NCI-H1092 treated with DMSO at 0.1 percent for 48 hours (cell line): ENCODE data around the gene DDX39B.
"Not testable (repeated sequence)": the region's sequence is repeated elsewhere in the genome, so short reads cannot be mapped to it uniquely, and the experiment has no call there.

Experiments used
- DNase-seq: peaks from one replicate; lab custom pipeline; 2025; lab: John Stamatoyannopoulos, UW

Gene DDX39B

DNA sequence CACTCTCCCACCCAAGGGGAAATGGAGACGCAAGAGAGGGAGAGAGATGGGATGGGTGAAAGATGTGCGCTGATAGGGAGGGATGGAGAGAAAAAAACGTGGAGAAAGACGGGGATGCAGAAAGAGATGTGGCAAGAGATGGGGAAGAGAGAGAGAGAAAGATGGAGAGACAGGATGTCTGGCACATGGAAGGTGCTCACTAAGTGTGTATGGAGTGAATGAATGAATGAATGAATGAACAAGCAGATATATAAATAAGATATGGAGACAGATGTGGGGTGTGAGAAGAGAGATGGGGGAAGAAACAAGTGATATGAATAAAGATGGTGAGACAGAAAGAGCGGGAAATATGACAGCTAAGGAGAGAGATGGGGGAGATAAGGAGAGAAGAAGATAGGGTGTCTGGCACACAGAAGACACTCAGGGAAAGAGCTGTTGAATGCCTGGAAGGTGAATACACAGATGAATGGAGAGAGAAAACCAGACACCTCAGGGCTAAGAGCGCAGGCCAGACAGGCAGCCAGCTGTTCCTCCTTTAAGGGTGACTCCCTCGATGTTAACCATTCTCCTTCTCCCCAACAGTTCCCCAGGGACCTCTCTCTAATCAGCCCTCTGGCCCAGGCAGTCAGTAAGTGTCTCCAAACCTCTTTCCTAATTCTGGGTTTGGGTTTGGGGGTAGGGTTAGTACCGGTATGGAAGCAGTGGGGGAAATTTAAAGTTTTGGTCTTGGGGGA, 34.3 kb upstream of the DDX39B start:
- no peak for DNase-seq

DNA sequence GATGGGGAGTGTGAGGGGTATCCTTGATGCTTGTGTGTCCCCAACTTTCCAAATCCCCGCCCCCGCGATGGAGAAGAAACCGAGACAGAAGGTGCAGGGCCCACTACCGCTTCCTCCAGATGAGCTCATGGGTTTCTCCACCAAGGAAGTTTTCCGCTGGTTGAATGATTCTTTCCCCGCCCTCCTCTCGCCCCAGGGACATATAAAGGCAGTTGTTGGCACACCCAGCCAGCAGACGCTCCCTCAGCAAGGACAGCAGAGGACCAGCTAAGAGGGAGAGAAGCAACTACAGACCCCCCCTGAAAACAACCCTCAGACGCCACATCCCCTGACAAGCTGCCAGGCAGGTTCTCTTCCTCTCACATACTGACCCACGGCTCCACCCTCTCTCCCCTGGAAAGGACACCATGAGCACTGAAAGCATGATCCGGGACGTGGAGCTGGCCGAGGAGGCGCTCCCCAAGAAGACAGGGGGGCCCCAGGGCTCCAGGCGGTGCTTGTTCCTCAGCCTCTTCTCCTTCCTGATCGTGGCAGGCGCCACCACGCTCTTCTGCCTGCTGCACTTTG, 33.6 kb upstream of the DDX39B start, which contains the start of gene TNF:
TNF (plus strand) TSS at position 231 of the 567 bp plus-strand sequence; CDS start at position 408, 177 bp downstream.
- DNase-seq: no peak

DNA sequence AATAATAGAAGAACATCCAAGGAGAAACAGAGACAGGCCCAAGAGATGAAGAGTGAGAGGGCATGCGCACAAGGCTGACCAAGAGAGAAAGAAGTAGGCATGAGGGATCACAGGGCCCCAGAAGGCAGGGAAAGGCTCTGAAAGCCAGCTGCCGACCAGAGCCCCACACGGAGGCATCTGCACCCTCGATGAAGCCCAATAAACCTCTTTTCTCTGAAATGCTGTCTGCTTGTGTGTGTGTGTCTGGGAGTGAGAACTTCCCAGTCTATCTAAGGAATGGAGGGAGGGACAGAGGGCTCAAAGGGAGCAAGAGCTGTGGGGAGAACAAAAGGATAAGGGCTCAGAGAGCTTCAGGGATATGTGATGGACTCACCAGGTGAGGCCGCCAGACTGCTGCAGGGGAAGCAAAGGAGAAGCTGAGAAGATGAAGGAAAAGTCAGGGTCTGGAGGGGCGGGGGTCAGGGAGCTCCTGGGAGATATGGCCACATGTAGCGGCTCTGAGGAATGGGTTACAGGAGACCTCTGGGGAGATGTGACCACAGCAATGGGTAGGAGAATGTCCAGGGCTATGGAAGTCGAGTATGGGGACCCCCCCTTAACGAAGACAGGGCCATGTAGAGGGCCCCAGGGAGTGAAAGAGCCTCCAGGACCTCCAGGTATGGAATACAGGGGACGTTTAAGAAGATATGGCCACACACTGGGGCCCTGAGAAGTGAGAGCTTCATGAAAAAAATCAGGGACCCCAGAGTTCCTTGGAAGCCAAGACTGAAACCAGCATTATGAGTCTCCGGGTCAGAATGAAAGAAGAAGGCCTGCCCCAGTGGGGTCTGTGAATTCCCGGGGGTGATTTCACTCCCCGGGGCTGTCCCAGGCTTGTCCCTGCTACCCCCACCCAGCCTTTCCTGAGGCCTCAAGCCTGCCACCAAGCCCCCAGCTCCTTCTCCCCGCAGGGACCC, 32.6 kb upstream of the DDX39B start:
- no peak for DNase-seq

DNA sequence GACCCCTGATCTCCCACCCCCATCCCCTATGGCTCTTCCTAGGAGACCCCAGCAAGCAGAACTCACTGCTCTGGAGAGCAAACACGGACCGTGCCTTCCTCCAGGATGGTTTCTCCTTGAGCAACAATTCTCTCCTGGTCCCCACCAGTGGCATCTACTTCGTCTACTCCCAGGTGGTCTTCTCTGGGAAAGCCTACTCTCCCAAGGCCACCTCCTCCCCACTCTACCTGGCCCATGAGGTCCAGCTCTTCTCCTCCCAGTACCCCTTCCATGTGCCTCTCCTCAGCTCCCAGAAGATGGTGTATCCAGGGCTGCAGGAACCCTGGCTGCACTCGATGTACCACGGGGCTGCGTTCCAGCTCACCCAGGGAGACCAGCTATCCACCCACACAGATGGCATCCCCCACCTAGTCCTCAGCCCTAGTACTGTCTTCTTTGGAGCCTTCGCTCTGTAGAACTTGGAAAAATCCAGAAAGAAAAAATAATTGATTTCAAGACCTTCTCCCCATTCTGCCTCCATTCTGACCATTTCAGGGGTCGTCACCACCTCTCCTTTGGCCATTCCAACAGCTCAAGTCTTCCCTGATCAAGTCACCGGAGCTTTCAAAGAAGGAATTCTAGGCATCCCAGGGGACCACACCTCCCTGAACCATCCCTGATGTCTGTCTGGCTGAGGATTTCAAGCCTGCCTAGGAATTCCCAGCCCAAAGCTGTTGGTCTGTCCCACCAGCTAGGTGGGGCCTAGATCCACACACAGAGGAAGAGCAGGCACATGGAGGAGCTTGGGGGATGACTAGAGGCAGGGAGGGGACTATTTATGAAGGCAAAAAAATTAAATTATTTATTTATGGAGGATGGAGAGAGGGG, 31.7 kb upstream of the DDX39B start:
- no peak for DNase-seq

DNA sequence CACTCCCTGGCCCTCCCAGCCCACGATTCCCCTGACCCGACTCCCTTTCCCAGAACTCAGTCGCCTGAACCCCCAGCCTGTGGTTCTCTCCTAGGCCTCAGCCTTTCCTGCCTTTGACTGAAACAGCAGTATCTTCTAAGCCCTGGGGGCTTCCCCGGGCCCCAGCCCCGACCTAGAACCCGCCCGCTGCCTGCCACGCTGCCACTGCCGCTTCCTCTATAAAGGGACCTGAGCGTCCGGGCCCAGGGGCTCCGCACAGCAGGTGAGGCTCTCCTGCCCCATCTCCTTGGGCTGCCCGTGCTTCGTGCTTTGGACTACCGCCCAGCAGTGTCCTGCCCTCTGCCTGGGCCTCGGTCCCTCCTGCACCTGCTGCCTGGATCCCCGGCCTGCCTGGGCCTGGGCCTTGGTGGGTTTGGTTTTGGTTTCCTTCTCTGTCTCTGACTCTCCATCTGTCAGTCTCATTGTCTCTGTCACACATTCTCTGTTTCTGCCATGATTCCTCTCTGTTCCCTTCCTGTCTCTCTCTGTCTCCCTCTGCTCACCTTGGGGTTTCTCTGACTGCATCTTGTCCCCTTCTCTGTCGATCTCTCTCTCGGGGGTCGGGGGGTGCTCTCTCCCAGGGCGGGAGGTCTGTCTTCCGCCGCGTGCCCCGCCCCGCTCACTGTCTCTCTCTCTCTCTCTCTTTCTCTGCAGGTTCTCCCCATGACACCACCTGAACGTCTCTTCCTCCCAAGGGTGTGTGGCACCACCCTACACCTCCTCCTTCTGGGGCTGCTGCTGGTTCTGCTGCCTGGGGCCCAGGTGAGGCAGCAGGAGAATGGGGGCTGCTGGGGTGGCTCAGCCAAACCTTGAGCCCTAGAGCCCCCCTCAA, 30.5 kb upstream of the DDX39B start, which contains the start of gene LTA:
LTA (plus strand) TSS at position 249 of the 871 bp plus-strand sequence; CDS start at position 703, 454 bp downstream.
- no peak for DNase-seq

DNA sequence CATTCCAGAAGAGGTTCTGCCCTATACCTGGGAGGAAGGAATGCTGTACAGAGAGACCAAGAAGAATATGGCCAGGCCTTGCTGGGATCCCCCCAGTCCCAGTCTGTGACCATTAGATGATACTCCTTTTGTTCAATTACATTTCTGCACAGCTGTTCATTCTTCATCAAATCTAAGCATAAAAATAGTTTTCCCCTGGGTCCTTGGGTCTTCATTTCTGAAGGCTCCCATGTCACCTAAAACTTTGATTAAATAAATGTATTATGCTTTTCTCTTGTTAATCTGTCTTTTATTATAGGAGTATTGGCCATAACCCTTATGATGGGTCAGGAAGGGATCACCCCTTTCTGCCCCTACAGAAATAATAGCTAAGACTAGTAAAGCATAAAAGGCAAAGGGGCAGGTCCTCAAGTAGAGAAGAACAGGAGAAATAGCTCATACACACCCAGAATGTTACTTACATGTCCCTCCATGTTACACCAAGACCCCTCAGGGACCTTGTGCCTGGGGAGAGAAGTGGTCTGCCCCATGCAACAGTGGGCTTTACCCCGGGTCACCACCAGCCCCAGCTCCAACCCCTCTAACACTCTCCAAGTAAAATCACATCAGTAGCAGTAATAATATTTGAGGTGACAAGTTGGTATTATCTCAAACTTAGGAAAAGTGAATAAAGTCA, 28.2 kb upstream of the DDX39B start:
- DNase-seq: no peak

DNA sequence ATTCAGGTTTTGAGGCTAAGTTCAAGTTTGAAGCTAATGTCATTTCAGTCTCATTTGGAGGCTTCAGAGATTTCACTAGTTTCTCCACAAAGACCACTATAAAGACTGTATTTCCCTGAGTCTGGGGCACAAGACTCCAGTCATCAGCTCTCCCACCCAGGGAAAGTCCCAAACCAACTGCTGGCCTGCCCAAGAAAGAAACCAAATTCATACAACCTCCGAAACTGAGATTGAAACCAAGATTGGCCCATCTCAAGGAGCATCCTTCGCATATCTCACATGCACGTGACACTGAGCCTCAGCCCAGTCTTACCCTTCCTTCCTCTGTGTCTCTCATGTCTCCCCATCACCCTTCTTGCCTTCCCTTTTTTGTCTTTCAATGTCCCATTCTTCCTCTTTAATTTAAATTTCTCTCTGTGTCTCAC, 26.7 kb upstream of the DDX39B start:
- no peak for DNase-seq

DNA sequence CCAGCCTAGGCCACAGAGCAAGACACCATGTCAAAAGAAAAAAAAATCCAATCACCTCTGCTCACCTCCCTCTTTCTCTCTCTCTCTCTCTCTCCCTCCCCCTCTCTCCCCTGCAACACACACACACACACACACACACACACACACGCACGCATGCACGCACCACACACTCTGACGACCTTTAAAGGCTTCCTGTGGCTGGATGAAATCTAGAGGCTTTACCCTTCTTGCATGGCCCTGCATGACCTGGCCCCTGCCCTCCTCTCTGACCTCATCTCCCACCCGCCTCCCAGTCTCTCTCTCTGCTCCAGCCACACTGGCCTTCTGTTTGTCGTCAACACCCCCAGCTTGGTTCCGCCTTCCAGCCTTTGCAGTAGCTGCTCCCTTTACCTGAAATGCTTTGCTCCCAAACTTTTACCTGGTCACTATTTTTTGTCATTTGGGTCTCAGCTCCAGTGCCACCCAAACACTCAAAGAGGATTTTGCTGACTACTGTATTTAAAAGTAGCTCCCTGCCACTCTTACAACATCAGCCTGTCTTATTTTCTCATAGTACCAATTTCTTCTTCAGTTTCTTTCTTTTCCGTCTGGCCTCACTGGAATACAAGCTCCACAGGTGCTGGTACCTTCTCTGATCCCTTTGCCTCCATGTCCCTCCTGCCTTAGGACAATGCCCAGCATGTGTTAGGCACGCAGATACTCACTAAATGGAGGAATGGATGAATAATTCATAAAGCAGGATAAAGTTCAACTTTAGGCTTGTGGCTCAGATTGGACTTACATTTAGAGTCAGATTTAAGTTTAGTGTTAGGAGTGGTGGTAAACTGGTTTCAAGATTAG, 25.9 kb upstream of the DDX39B start:
- DNase-seq: no peak

DNA sequence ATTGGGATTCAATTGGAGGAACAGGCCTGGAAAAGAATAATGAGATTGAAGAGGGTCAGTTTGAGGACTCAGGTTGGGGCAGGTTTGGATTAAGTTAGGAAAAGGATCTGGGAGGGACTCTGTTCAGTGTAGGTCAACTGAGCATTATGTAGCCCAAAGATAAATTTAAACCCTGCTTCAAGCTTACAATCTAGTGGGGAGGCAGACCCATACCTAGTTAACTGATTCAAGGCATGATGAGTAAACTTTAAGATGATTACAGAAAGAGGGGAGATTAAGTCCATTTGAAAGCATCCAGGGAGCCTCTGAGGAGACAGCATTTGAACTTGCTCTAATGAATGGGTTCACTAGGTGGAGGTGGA, 18.9 kb upstream of the DDX39B start:
- DNase-seq: no peak

DNA sequence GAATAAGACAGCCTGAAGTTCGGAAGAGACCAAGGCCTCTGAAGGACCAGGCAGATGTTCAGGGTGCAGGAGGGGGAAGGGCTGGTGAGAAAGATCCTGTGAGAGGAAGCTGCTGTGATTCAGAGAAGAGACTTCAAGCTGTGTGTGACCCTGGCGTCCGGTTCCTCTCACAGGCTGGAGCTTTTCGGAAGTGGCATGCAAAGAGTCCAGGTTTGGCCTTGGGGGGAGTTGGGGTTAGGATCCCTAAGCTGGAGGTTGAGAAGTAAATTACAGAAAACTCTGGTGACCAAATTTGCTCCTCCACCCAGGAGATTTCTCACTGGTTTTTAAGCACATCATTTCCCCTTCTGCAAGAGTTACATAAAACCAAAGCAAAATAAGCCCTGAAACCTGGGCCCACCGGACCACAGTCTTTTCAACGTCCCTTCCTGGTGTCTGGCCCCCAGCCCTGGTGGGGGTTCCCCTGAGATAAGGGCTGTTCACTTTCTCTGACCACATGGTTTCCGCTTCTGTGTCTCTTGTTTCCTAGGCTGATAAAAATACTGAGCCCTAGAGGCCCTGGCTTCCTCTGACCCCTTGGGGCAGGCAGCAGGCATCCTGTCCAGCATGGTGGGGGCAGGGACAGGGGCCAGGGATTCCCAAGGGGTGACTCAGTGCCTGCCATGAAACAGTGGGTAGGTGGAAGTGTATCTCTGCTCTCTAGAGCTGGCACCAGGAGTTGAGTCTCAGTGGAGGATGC, 18.3 kb upstream of the DDX39B start:
- DNase-seq: no peak

DNA sequence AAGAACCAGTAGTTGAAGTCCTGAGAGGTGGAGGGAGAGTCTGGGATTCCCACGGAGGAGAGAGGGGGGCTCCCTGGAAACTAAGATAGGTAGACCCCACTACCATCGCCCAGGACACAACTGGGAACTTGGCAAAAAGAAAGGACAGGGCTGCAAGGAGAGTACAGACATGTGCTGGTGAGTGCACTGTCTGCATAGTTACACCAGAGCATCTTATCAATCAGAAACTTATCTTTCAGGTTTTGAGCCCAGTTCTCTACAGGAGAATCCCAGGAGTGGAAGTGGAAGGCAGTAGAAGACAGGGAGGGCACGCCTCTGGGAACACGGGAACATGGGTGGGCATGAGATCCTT, 17.8 kb upstream of the DDX39B start:
- DNase-seq: no peak

DNA sequence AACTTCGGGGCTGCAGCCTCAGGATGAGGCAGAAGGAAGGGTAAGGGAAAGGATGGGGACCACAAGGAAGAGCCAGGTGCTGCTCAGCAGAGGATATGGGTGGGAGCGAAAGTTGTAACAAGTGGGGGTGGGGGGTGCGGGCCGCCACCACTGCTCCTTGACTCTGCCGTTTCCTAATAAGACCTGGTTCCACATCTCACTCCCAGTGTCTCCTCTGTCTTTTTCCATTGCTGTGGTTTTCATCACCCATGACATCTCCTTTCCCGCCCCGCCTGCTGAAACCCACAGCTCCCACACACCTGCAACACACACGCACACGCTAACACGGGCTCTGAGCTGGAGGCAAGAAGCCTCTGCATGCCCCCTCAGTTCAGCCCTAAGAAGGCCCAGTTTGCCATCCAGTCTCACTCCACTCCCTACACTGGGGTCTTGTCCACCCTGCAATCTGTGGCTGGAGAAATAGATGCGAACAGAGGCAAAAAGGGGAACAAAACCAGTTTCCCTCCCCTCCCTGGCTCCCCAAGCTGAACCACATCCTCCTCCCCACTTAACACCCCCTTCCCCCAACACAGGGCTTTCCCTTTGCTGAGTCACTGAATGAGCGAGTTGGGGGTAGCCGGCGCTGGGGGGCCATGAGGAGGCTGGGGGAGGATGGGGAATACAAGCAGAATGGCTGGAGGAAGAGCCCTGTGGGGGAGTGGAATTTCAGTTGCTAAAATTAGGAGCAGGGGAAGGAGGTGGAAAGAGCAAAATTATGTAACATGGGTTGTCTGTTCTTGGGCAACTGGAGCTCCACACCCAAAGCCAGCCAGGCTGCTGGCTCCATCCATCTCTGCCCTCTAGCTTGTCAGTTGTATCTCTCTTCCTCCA, 17.1 kb upstream of the DDX39B start:
- no peak for DNase-seq

DNA sequence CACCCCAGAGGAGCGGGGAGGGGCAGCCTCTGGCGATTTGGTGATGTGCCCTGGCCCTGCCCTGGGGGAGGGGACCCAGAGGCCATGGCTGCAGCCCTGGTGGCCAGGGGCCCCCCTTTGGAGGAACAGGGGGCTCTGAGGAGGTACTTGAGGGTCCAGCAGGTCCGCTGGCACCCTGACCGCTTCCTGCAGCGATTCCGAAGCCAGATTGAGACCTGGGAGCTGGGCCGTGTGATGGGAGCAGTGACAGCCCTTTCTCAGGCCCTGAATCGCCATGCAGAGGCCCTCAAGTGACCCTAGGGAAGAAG, 16.5 kb upstream of the DDX39B start:
- DNase-seq: no peak

DNA sequence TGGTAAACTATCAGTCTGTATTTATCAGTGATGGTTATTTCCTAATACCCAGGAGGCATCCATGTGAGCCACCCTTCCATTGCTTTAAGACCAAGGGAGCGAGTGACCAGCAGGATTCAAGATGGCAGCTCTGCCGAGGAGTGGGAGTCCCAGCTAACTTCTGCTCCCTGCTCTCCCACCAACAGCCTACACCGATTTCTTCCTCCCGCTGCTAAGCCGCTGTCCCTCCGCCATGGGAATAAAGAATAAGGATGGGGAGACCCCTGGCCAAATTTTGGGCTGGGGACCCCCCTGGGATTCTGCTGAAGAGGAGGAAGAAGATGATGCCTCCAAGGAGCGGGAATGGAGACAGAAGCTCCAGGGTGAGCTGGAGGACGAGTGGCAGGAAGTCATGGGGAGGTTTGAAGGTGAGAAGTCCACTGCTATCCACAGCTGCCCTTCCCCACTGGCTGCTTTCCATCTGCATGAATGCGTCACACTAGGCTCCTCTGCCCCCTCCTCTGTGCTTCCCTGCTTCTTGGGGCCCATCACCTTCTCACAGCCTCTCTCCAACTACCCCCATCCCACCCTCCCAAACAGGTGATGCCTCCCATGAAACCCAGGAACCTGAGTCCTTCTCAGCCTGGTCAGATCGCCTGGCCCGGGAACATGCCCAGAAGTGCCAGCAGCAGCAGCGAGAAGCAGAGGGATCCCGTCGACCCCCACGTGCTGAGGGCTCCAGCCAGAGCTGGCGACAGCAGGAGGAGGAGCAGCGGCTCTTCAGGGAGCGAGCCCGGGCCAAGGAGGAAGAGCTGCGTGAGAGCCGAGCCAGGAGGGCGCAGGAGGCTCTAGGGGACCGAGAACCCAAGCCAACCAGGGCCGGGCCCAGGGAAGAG, 15.9 kb upstream of the DDX39B start:
- no peak for DNase-seq

DNA sequence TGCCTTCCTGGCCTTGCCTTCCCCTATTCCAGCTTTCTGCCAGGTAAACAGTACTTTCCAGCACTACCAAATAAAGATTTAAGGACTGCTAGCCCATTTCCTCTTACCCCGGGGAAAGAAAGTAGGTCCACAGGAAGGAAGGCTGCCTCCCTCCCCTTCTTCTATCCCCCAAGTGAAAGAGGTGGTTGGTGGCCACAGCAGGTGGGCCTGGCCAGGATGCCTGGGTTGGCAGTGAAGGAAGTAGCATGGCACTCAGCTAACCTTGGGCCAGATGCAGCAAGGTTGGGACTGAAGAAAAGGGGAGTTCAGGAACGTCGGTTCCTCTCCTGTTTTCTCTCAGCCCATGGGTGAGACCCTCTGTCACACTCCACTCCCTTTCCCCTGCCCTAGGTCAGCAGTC, 14.5 kb upstream of the DDX39B start:
- no peak for DNase-seq

DNA sequence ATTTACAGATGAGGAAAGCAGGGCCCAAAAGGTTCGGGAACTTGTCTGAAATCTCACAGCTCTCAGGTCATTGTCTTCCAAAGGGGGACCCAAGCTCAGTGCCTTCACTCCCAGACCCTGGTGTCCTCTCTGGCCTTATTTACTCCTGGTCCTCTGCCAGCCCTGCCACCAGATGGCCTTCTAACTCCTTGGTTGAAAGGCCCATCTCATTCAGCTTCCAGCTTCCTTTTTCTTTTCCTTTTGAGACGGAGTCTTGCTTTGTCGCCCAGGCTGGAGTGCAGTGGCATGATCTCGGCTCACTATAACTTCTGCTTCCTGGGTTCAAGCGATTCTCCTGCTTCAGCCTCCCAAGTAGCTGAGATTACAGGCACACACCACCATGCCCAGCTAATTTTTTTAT, 9.6 kb upstream of the DDX39B start:
- DNase-seq: not testable (repeated sequence)

DNA sequence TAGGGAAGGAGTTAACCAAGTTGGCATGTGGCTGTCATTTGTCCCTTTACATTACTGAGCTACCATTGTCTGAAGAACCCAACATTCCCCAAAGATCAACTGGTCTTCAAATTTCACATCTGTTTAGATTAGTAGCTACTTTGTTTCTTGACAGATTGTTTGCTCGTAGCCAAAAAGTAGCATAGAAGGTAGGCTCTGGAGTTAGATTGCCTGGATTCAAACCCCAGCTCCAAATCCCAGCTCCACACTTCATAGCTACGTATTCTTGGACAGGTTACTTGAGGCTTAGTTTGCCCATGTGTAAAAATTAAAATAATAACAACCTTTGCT, 6.7 kb upstream of the DDX39B start:
- no peak for DNase-seq
